Mesodermal cell (in vitro differentiated cells): Measurements from ENCODE around the gene CCN5.
A peak's percentile ranks its signal among the peaks of the same experiment; 100 is the strongest.

ENCODE experiments used
- H3K27ac ChIP-seq: 2 replicates; pipeline ENCODE4 v1.7.0; 2013; ENCODE audit warnings: mild to moderate bottlenecking, low read depth, low read length, moderate library complexity; ENCODE audit not compliant: severe bottlenecking
- H3K36me3 ChIP-seq: 2 replicates; pipeline ENCODE4 v1.7.1; 2013; ENCODE audit warnings: mild to moderate bottlenecking, low read length, moderate library complexity; ENCODE audit not compliant: control insufficient read depth, insufficient read depth
- H3K4me1 ChIP-seq: one replicate; pipeline ENCODE4 v1.7.1; 2013; ENCODE audit warnings: mild to moderate bottlenecking, low read length; ENCODE audit not compliant: insufficient read depth, control insufficient read depth, poor library complexity, severe bottlenecking
- H3K4me3 ChIP-seq: 2 replicates; pipeline ENCODE4 v1.7.0; 2013; ENCODE audit warnings: low read length, control low read depth, mild to moderate bottlenecking; ENCODE audit not compliant: insufficient read depth, poor library complexity, severe bottlenecking; ENCODE audit errors: extremely low read depth
- H3K9me3 ChIP-seq: 2 replicates; pipeline ENCODE4 v1.7.1; 2013; ENCODE audit warnings: mild to moderate bottlenecking, low read length, moderate library complexity; ENCODE audit not compliant: control insufficient read depth
- WGBS, 2 experiments: methylation state at CpG; one replicate each; pipeline ENCODE4 v1.1.5; 2013; ENCODE audit warnings: missing lambda C conversion rate in 2 of 2; ENCODE audit not compliant: insufficient coverage in 2 of 2; 5-methylcytosine and 5-hydroxymethylcytosine counted together

CCN5 gene

GRCh38 chr20:44746367-44747165 lies 31.4 kb downstream of the CCN5 start:
- H3K9me3 ChIP-seq, result no peaks in the 10 kb centered on the region
- peak overlapping the region; percentile 40 for H3K4me3 ChIP-seq
- H3K36me3 ChIP-seq, result no peaks in the 10 kb centered on the region
- no peaks in the 10 kb centered on the region for H3K4me1 ChIP-seq
- no peak overlapping the region for H3K27ac ChIP-seq
- 43% methylated on average over 7 of the region's 12 CpGs for WGBS, 2 experiments

DNA sequence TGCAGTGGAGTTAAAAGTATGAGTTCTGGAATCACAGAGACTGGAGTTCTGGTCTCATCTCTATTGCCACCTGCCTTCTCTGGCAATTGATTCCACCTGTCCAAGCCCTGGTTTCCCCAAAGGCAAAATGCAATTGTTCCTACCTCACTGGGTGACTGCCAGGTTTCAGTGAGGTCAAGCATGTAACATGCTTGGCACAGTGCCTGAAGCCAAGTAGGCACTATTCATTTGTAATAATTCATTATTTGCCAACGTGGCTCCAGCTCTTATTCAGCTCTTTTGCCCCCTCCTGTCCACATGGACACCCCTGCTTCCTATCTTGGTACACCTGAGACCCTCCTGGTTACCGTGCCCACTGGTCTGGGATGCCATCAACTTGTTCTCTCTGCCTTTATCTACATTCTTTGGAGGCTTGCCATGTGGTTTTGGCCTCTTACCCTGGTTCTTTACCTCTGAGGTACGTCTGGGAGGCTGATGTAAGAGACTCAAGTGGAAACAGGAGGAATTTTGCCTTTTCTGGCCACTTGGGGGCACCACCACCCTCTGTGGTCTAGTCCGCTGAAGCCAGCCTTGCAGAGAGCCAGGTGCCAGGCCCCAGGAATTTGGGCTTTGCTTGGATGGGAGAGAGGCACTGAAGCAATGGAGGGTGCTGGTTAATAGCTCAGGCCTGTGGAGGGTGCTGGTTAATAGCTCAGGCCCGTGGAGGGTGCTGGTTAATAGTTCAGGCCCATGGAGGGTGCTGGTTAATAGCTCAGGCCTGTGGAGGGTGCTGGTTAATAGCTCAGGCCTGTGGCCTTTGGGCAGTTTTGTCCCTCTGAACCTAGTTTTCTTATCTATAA lies 32.2 kb downstream of the CCN5 start:
- Histone ChIP-seq H3K27ac (no peak overlapping the region), H3K4me3 (no peak overlapping the region), H3K36me3 (no peaks in the 10 kb centered on the region), H3K4me1 (no peaks in the 10 kb centered on the region), H3K9me3 (no peaks in the 10 kb centered on the region)
- WGBS, 2 experiments, result 18 to 25% methylated on average over 3 to 5 of the region's 5 CpGs

GRCh38 chr20:44748005-44748370 lies 32.8 kb downstream of the CCN5 start:
- Histone ChIP-seq H3K9me3 (no peaks in the 10 kb centered on the region), H3K36me3 (no peaks in the 10 kb centered on the region), H3K4me3 (no peak overlapping the region)

DNA sequence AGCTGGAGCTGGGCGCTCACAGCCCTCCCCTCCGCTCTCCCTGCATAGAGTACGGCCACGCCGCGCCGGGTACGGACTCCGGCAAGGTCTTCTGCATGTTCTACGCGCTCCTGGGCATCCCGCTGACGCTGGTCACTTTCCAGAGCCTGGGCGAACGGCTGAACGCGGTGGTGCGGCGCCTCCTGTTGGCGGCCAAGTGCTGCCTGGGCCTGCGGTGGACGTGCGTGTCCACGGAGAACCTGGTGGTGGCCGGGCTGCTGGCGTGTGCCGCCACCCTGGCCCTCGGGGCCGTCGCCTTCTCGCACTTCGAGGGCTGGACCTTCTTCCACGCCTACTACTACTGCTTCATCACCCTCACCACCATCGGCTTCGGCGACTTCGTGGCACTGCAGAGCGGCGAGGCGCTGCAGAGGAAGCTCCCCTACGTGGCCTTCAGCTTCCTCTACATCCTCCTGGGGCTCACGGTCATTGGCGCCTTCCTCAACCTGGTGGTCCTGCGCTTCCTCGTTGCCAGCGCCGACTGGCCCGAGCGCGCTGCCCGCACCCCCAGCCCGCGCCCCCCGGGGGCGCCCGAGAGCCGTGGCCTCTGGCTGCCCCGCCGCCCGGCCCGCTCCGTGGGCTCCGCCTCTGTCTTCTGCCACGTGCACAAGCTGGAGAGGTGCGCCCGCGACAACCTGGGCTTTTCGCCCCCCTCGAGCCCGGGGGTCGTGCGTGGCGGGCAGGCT lies 35.1 kb downstream of the CCN5 start:
- WGBS, 2 experiments, result 90 to 95% methylated on average over 60 to 73 of the region's 73 CpGs

More at GRCh38 chr20:44748005-44748370, 32.8 kb downstream of the CCN5 start:
- no peak overlapping the region for H3K27ac ChIP-seq
- WGBS, 2 experiments, result 83 to 90% methylated on average over 3 of the region's 3 CpGs
- H3K4me1 ChIP-seq, result no peaks in the 10 kb centered on the region

GRCh38 chr20:44752099-44752931 lies 37.1 kb downstream of the CCN5 start:
- Histone ChIP-seq H3K9me3 (no peaks in the 10 kb centered on the region), H3K36me3 (no peaks in the 10 kb centered on the region), H3K4me1 (no peaks in the 10 kb centered on the region), H3K27ac (no peak overlapping the region), H3K4me3 (no peak overlapping the region)
- 85 to 89% methylated on average over 13 of the region's 17 CpGs for WGBS, 2 experiments

More for the DNA sequence above, 35.1 kb downstream of the CCN5 start:
- no peaks in the 10 kb centered on the region for H3K4me1 ChIP-seq
- H3K36me3 ChIP-seq, result no peaks in the 10 kb centered on the region
- no peak overlapping the region for H3K4me3 ChIP-seq
- no peak overlapping the region for H3K27ac ChIP-seq
- H3K9me3 ChIP-seq, result no peaks in the 10 kb centered on the region

DNA sequence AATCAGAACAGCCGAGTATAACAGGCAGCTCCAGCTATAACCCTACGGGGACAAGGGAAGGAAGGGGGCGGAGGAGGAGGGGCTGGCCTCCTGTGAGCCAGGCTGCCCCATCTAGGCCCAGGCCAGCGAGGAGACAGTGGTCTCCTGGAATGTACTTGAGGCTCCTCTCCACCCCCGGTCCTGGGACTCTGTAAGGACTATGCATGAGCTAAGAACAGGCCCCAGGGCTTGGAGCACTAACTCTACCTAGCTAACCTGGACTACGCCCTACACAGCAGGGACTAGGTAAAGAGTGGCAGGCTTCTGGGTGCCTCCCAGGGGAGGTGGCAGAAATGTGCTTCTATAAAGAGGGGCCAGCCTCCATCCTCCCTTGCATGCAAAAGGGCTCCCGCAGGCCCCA lies 39.4 kb downstream of the CCN5 start:
- no peaks in the 10 kb centered on the region for H3K9me3 ChIP-seq
- 70% methylated on average over 5 of the region's 7 CpGs for WGBS, 2 experiments

GRCh38 chr20:44756011-44756688 lies 41.0 kb downstream of the CCN5 start:
- Histone ChIP-seq H3K4me1 (no peaks in the 10 kb centered on the region), H3K4me3 (no peak overlapping the region), H3K9me3 (no peaks in the 10 kb centered on the region), H3K36me3 (no peaks in the 10 kb centered on the region), H3K27ac (no peak overlapping the region)
- WGBS, 2 experiments, result 96 to 99% methylated on average over 10 of the region's 18 CpGs

More for the DNA sequence above, 39.4 kb downstream of the CCN5 start:
- no peak overlapping the region for H3K4me3 ChIP-seq
- no peaks in the 10 kb centered on the region for H3K36me3 ChIP-seq
- H3K4me1 ChIP-seq, result no peaks in the 10 kb centered on the region
- no peak overlapping the region for H3K27ac ChIP-seq

DNA sequence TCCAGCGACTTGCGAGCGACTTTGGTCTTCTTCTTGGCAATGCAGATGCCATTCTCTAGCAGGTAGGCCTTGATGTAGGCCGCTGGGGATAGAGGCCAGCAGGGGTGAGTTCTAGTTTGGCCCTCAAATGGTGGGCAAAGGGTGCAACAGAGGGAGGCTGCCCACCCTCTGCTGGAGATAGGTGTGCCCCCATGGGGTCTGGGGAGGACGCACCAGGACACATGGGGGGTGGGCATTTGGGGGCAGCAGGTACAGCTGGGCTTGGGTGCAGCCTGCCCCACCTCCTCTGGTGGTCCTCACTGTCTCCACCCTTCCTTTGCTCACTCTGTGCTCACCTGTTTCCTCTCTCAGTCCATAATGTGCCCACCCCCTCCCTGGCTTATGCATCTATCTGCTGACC lies 41.8 kb downstream of the CCN5 start:
- no peak overlapping the region for H3K27ac ChIP-seq
- WGBS, 2 experiments, result 89 to 98% methylated on average over 5 of the region's 5 CpGs
- no peaks in the 10 kb centered on the region for H3K9me3 ChIP-seq
- H3K36me3 ChIP-seq, result no peaks in the 10 kb centered on the region
- H3K4me1 ChIP-seq, result no peaks in the 10 kb centered on the region
- no peak overlapping the region for H3K4me3 ChIP-seq

GRCh38 chr20:44758247-44759101 lies 43.3 kb downstream of the CCN5 start:
- Histone ChIP-seq H3K4me3 (no peak overlapping the region), H3K9me3 (no peaks in the 10 kb centered on the region), H3K27ac (no peak overlapping the region), H3K36me3 (no peaks in the 10 kb centered on the region), H3K4me1 (peaks cover 3% of the 10 kb centered on the region)
- WGBS, 2 experiments, result 84 to 85% methylated on average over 7 to 8 of the region's 10 CpGs
